SW480 (cell line): ENCODE measurements around the gene PARP12.

Experiments used
- DNase-seq: peaks from one replicate; pipeline ENCODE4 v3.0.0-alpha.2; 2016; ENCODE audit warnings: low spot score

The PARP12 gene

GRCh38 chr7:140014123-140014522 is 48.6 kb downstream of the PARP12 start:
- no peak for DNase-seq

GRCh38 chr7:140013676-140014075 is 49.1 kb downstream of the PARP12 start:
- DNase-seq, result no peak

GRCh38 chr7:140010194-140010895 is 52.4 kb downstream of the PARP12 start:
- peak; percentile 9 for DNase-seq

GRCh38 chr7:140009735-140010134 is 53.0 kb downstream of the PARP12 start:
- DNase-seq, result no peak

- no peak for DNase-seq
These were observed 53.8 kb downstream of the PARP12 start for GRCh38 chr7:140008755-140009610.

GRCh38 chr7:140007051-140007690 is 55.6 kb downstream of the PARP12 start:
- DNase-seq, result no peak

GRCh38 chr7:140006600-140006999 is 56.2 kb downstream of the PARP12 start:
- no peak for DNase-seq

- peak; percentile 12 for DNase-seq
These were observed 56.8 kb downstream of the PARP12 start for GRCh38 chr7:140005754-140006503.

GRCh38 chr7:140005341-140005740 is 57.4 kb downstream of the PARP12 start:
- no peak for DNase-seq

- no peak for DNase-seq
These were observed 58.1 kb downstream of the PARP12 start for GRCh38 chr7:140004672-140005071.

GRCh38 chr7:140003913-140004382 is 58.8 kb downstream of the PARP12 start:
- DNase-seq, result peak; percentile 47

GRCh38 chr7:140000666-140001268 is 62.0 kb downstream of the PARP12 start:
- DNase-seq, result no peak

- DNase-seq, result no peak
These were observed 63.2 kb downstream of the PARP12 start for GRCh38 chr7:139999516-139999915.

- DNase-seq, result no peak
These were observed 64.2 kb downstream of the PARP12 start for GRCh38 chr7:139998572-139998971.

GRCh38 chr7:139995017-139995915 is 67.5 kb downstream of the PARP12 start:
- no peak for DNase-seq

- DNase-seq, result no peak
These were observed 68.4 kb downstream of the PARP12 start for GRCh38 chr7:139994356-139994755.

GRCh38 chr7:139993592-139993991 is 69.2 kb downstream of the PARP12 start:
- DNase-seq, result no peak

- no peak for DNase-seq
These were observed 69.6 kb downstream of the PARP12 start for GRCh38 chr7:139993169-139993568.

- DNase-seq, result no peak
These were observed 70.3 kb downstream of the PARP12 start for GRCh38 chr7:139992353-139993044.

- DNase-seq, result no peak
These were observed 70.8 kb downstream of the PARP12 start for GRCh38 chr7:139991911-139992310.
